Rectal smooth muscle tissue (tissue), 1 donor: ENCODE measurements around the gene EPX.

Experiments
- H3K27ac ChIP-seq: one replicate; pipeline ENCODE4 v1.7.0; 2013; ENCODE audit warnings: low read depth, low read length, inconsistent platforms
- H3K27me3 ChIP-seq: one replicate; pipeline ENCODE4 v1.7.0; 2013; ENCODE audit warnings: low read length; ENCODE audit not compliant: control insufficient read depth, insufficient read depth
- H3K36me3 ChIP-seq: one replicate; pipeline ENCODE4 v1.7.0; 2013; ENCODE audit warnings: low read length; ENCODE audit not compliant: control insufficient read depth, insufficient read depth
- H3K4me1 ChIP-seq: one replicate; pipeline ENCODE4 v1.7.0; 2013; ENCODE audit warnings: low read length; ENCODE audit not compliant: control insufficient read depth, insufficient read depth
- H3K4me3 ChIP-seq: one replicate; pipeline ENCODE4 v1.7.0; 2013; ENCODE audit warnings: low read length
- H3K9ac ChIP-seq: one replicate; pipeline ENCODE4 v1.7.0; 2013; ENCODE audit warnings: low read length

EPX gene

GRCh38 chr17:58235821-58236220 lies 43.3 kb downstream of the EPX start:
- Histone ChIP-seq H3K4me3 (no peak overlapping the region), H3K36me3 (no peaks in the 10 kb centered on the region), H3K4me1 (no peaks in the 10 kb centered on the region), H3K9ac (no peak overlapping the region), H3K27ac (no peak overlapping the region), H3K27me3 (no peaks in the 10 kb centered on the region)

DNA sequence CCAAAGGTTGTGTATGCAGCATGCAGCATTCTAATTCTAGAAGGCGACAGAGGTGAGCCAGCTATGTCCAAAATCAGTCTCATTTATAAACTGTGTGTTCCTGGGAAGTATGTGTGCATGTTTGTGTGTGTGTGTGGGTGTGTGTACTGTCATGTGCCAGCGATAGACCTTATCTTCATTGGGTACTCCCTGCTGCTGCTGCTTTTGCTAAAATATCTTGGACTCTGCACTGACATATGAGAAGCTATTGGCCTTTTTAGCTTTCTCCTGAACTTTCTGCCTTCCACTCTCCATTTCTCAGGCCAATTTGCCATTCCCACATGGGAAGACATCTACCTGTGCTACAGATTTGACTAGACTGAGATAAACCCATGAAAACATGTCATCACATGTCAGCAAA lies 43.9 kb downstream of the EPX start:
- Histone ChIP-seq H3K27ac (no peak overlapping the region), H3K4me3 (no peak overlapping the region), H3K4me1 (no peaks in the 10 kb centered on the region), H3K27me3 (no peaks in the 10 kb centered on the region), H3K36me3 (no peaks in the 10 kb centered on the region), H3K9ac (no peak overlapping the region)

DNA sequence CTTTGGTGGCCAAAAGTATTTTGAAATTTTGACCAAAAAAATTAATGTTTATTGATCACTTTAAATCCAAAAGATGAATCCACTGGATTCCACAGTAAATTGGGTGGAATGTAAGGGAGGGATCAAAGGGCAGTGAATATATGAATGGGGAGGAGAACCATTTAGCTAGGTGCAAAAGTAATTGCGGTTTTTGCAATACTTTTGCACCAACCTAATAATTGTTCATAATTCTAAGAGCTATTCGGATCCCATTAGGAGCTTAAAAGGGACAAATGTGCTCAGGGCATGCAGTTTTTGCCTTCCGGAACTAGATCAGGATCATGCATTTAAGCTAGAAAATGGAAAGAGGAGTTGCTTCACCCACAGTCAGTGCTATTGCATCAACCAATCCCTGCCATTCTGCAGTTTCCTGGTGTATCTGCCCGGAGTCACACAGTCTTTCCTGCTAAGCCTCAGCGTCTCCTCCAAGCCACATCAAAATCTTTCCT lies 45.7 kb downstream of the EPX start, which contains the start of gene LPO:
Gene LPO, plus strand, starts transcription at position 438 of the 488 bp plus-strand sequence. CDS start 4,396 bp downstream, outside the sequence.
- H3K9ac ChIP-seq: no peak within 1 kb of the TSS
- H3K27me3 ChIP-seq: no peaks in the 10 kb centered on the region
- H3K27ac ChIP-seq: no peak within 1 kb of the TSS
- H3K4me3 ChIP-seq: no peak within 1 kb of the TSS
- H3K4me1 ChIP-seq: no peaks in the 10 kb centered on the region
- H3K36me3 ChIP-seq: no peaks in the 10 kb centered on the region

DNA sequence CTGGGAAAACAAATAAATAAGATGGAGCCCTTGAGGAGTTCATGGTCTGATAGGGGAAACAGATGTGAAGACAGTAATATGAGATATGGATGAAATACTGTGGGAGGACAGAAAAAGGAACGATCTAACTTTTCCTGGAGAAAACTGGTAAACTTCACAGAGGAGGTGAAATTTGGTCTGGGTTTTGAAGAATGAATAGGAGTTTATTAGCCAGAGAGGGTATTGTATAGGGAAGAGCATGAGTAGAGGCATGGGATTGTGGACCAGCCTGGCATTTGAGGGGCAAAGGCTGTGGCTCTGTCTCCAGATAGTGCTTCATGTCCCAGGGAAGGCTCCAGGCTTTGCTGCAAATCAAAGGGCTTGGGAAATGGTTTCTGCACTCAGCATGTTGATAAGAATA lies 47.5 kb downstream of the EPX start:
- Histone ChIP-seq H3K27me3 (no peaks in the 10 kb centered on the region), H3K27ac (no peak overlapping the region), H3K4me1 (no peaks in the 10 kb centered on the region), H3K4me3 (no peak overlapping the region), H3K36me3 (no peaks in the 10 kb centered on the region), H3K9ac (no peak overlapping the region)

GRCh38 chr17:58242171-58242784 lies 49.8 kb downstream of the EPX start:
- Histone ChIP-seq H3K36me3 (no peaks in the 10 kb centered on the region), H3K4me3 (no peak overlapping the region), H3K27me3 (no peaks in the 10 kb centered on the region), H3K4me1 (no peaks in the 10 kb centered on the region), H3K9ac (no peak overlapping the region), H3K27ac (no peak overlapping the region)

DNA sequence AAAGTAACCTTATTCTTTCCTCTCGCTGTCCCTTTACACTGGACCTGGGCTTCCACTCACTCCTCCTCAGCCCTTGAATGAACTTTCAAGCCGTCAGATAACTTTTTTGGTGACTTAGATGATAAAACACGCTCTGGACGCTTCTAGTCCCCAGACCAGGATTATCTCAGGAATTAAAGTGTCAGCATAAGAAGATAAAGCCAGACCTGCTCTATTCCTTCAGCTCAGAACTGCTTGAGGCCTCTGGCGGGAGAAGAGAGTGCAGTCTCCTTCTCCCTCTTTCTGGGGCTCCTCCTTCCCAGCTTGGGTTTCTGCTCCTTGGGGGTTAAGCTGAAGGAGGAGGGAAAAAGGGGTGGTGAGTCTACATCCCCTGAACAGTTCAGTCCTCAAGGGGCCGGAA lies 52.4 kb downstream of the EPX start:
- Histone ChIP-seq H3K27me3 (no peaks in the 10 kb centered on the region), H3K4me3 (no peak overlapping the region), H3K27ac (no peak overlapping the region), H3K9ac (no peak overlapping the region), H3K36me3 (no peaks in the 10 kb centered on the region), H3K4me1 (no peaks in the 10 kb centered on the region)

DNA sequence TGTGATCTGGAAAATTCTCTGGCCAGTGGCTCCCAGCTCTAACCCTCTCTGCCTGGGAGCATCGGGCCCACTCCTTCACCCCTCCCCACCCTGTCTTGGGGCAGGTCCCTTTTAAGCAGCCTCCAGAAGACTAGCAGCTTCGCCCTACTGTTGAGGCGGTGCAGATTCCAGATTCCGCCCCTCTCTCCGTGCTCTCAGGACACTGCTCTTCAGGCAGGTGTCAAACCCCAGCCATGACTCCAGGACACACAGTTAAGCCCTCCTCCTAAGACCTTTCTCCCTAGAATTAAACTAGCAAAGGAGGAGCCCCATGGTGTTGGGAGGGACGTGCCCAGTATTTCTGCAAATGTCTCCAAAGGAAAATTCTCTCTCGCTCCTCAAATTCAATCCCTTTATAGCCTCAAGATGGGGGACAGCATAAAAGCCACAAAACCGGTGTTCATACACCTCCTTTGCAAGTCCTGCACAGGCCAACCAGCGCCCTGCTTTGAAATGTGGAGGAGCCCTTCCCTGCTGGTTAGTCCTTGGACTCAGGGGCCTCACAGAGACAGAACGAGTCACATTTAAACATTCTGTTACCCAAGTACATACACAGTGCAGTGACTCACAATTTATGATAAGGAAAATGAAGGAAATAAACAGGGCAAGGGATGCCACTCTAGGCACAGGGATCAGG lies 53.0 kb downstream of the EPX start:
- Histone ChIP-seq H3K9ac (no peak overlapping the region), H3K36me3 (no peaks in the 10 kb centered on the region), H3K27ac (no peak overlapping the region), H3K4me3 (no peak overlapping the region), H3K4me1 (no peaks in the 10 kb centered on the region), H3K27me3 (no peaks in the 10 kb centered on the region)

DNA sequence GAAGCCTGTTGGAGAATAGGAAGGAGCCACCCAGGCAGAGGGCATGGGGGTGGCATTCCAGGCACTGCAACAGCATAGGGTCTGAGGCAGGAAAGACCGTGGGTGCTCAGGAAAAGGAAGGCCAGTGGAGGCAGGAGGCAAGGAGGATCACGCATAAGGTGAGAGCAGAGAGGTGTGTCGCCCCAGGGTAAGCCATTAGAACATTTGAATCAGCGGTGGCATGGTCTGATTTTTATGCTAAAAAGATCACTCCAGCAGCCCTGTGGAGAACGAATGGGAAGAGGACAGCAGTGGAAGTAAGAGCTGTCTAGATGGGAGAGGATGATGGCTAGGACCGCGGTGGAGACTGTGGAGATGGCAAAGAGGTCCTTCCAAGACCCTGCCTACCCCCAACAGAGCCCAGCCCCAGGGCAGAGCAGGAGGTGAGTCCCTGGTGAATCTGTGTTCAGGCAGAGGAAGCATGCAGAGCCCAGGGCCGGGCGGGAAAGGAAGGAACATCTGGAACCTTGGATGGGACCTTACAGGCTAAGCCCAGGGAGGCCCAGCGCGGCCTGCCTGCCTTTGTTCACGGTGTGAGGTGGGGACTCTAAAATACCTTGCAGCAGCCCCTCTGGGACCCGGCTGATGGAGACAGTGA lies 53.7 kb downstream of the EPX start:
- Histone ChIP-seq H3K36me3 (no peaks in the 10 kb centered on the region), H3K27ac (no peak overlapping the region), H3K4me1 (no peaks in the 10 kb centered on the region), H3K9ac (no peak overlapping the region), H3K4me3 (no peak overlapping the region), H3K27me3 (no peaks in the 10 kb centered on the region)

GRCh38 chr17:58246781-58247180 lies 54.3 kb downstream of the EPX start:
- no peaks in the 10 kb centered on the region for H3K27me3 ChIP-seq
- no peak overlapping the region for H3K27ac ChIP-seq
- H3K4me1 ChIP-seq: no peaks in the 10 kb centered on the region
- no peak overlapping the region for H3K4me3 ChIP-seq
- H3K36me3 ChIP-seq: no peaks in the 10 kb centered on the region
- H3K9ac ChIP-seq: no peak overlapping the region

DNA sequence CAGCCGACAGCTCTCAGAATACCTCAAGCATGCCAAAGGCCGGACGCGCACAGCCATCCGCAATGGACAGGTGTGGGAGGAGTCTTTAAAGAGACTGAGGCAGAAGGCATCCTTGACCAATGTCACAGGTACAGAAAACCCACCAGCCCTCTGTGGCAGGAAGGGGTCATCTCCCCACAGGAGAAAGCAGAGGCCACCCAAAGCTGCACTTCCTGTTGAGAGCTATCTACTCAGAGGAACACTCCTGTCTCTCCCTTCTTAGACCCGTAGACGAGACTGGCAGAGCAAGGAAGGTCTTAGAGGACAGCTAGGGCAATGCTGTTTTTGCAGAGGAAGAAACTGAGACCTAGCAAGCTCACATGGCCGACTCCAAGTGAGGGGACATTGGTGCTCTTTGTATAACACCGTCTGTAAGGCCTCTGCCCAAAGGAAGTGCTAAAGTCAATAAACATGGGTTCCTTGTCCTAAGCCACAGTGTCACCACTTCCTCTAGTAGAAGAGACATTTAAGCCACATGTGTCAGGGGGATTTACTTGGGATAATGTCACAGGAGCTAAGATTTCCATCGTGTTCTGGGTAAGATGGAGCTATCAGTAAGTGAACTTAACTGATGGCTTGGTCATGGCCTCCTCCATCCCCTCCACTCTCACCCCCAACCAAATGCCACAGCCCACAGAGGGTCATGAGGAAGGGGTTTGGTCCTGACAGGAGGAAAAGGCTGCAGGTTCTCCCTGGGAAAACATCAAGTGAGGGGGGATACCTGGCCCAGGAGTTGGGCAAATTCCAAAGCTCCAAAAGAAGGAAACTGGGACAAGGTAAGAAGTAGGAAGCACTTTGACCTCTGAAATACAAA lies 55.2 kb downstream of the EPX start:
- H3K27me3 ChIP-seq: no peaks in the 10 kb centered on the region

DNA sequence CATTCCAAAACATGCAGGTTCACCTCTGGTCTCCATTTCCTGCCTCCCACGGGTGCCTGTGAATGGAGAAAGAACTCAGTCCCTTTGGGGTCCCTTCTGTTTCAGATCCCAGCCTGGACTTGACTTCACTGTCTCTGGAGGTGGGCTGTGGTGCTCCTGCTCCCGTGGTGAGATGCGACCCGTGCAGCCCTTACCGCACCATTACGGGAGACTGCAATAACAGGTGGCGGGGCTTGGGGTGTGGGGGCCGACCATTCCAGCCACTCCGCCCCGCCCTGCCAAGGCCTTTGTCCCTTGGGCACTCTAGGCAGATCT lies 56.4 kb downstream of the EPX start:
- Histone ChIP-seq H3K27ac (no peak overlapping the region), H3K27me3 (no peaks in the 10 kb centered on the region), H3K4me3 (peak overlapping the region; percentile 68), H3K36me3 (no peaks in the 10 kb centered on the region), H3K9ac (no peak overlapping the region), H3K4me1 (no peaks in the 10 kb centered on the region)

More for the DNA sequence above, 55.2 kb downstream of the EPX start:
- no peaks in the 10 kb centered on the region for H3K4me1 ChIP-seq
- no peak overlapping the region for H3K4me3 ChIP-seq
- H3K9ac ChIP-seq: no peak overlapping the region
- no peaks in the 10 kb centered on the region for H3K36me3 ChIP-seq
- no peak overlapping the region for H3K27ac ChIP-seq
